Activated CD8-positive, alpha-beta memory T cell treated with anti-CD3 and anti-CD28 coated beads, Interleukin-2, amount 50 U/mL, for 4 hours (primary cell): ENCODE measurements around the gene RMC1.
"Not testable (repeated sequence)": the region's sequence is repeated elsewhere in the genome, so short reads cannot be mapped to it uniquely, and the experiment has no call there.

Source experiments
- DNase-seq: peaks from one replicate; pipeline ENCODE4 v3.0.0-alpha.2; 2020

RMC1 gene

DNA sequence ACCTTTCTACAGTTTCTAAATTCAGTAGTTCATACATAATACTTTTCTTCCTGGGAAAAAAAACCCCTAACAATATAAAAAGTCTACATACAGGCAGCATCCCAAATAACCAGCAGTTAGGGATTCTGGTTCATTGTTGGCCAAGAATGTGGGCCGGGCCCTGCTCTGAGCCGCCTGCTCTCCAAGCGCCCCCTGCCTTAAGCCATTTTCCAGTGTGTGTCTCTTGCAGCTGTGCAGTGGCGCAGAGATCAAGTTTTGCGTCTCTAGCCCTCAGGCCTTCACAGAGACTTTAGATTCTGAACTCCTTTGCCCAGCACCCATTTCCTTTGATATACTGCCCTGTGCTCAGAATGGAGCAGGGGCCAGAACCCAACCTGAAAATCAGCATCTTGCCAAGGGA is 32.9 kb downstream of the RMC1 start:
- DNase-seq = no peak

DNA sequence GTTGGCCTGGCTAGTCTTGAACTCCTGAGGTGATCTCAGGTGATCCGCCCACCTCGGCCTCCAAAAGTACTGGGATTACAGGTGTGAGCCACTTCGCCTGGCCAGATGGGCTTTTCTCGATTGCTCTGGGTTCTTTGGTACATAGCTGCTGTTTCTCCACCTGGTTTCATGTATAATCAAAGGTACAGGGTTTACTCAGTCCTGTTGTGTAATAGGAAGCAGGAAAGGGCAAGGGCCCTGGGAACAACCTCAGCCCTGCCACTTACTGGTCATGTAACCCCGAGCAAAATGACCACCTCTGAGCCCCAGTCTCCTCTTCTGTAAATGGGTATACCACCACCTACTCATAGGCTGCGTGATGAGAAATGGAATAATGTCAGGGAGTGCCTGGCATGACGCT is 34.0 kb downstream of the RMC1 start:
- DNase-seq = no peak

DNA sequence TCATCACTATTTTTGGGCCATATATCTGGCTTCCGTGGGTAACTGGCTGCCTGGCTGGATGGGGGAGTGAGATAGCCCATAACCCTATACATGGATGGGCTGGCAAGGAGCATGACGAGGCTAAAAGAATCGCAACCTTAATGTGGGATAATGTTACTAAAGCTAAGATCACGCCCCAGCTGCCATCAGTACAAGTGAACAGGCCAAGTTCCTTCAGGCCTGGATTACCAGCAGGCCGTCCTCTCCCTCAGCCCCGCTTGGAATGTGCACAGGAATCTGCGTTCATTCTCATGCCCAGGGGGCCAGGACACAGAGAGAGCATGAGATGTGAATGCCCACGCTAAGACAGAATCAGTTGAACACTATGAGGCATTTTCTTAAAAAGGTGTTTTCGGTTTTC is 34.7 kb downstream of the RMC1 start:
- no peak for DNase-seq

DNA sequence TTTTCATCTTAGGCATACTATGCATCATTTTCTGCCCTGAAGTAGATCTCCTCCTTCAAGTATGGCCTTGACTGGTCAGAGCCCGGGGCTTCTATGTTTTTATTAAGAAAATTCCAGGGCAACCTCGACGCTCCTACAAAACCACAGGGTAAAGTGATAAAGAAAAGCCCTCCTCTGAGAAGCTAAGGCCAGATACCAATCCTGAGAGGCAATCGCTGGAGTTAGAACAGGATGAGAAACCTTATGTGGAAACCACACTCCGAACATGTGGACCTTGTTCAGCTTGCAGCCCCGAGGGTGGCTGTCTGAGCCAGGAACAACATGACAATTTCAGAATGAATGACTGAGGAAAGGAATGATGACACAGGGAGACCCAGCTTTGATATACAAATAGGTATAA is 35.6 kb downstream of the RMC1 start:
- no peak for DNase-seq

DNA sequence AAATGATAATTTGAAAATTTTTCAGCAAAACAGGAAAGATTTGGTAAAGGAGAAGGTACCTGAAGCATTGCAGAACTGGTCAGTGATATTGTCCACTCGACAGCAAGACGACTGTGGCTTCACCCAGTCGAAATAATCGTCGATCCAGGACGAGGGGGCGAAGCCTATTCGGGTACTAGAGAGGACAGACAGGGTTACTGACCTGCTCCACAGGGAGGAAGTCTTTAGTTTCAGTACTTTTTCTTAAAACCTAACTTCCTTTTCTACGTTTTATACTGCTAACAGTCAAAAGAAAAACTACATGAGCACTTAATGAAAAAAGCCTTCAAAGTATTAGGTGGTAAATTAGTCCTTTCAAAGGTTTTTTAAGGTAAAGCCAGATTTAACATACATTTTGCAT is 36.0 kb downstream of the RMC1 start:
- DNase-seq = no peak

DNA sequence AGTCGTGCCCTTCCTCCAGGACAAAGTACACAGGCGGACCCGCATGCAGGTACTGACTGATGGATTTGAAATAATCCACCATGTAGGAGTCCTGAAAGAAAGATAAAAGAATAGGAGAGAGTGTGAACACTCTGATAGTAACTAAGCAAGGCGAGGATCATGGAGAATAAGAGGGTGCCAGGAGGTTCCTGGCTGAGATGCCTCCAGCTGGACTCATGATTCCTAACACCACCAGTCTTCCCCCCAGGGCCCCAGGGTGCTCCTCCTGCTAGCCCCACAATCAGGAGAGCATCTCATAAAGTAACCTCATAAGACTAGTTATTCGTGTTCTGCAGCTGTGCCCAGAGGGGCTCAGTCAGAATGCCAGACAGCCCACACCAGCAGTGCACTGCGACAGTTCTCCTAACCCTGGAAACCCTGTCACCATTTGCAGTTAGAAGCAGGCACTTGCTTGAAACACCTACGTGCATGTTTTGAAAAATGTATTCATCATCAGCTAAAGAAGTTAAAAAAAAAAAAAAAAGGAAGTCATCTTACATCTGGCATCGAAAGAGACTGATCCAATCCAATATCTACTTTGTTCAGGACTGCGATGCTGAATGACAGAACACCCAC is 36.7 kb downstream of the RMC1 start:
- no peak for DNase-seq

DNA sequence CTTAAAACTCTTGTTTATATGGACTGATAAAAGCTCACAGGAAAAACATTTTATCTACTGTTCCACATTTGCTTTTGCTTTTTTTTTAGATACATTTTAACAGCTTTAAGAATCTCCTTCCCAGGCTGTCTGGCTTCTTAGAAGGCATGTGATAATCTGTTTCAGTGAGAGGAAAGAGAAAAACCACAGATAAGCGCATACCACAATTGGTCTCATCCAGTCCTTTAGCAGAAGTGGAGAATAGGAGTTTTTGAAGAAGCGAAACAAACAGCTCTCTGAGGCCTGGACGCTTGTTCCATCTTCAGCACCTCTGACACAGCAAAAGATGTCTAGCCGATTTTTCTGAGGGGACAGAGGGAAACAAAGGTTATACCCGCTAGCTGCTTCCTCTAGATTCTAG is 37.6 kb downstream of the RMC1 start:
- DNase-seq = no peak

DNA sequence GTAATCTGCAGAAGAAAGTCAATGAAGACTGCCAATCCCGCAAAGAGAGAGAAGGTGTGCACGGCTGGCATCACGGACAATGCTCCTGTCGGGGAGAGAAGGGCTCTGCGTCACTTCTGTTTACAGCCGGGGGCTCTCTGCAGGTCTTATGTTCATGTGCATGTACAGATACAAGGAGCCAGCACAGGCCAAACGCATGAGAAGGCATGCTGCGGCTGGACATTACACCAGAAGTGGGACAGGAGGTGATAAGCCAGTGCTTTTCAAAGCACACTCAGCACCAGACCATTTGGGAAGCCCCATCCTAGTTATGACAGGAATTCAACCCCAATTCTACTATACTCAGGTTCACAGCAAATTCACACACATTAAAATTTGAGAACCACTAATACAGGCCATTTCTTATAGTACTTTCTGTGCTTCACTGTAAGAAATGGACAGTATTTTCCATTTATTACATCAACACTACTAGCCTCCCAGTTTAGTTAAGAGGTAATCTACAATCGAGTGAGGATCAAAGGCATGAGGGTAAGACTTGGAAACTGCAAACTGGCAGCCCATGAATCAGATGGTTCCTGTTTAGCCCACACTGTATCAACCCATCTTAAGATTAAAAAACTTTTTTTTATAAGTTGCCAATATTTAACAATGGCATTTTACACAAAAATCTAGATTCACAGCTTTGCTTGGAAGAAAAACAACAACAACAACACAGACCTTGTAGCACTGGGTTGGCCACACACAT is 38.2 kb downstream of the RMC1 start:
- DNase-seq = no peak

DNA sequence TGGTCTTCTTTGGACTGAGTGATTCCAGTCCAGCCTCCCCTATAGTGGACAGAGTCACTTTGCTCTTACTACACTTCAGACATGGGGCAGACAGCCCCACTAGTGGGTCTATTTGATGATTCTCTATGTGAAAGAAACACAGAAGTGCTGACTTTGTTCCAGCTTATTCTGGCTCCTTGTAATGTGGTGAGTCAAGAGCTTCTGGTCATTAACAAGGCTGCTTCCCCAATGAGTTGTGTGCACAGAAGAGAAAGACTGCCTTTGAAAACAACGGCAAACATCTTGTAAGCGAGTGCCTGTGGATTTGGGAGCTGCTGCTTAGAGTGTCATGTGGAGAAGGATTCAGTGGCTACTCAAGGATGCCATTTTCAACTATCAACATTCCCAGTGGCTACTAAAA is 39.1 kb downstream of the RMC1 start:
- DNase-seq = no peak

DNA sequence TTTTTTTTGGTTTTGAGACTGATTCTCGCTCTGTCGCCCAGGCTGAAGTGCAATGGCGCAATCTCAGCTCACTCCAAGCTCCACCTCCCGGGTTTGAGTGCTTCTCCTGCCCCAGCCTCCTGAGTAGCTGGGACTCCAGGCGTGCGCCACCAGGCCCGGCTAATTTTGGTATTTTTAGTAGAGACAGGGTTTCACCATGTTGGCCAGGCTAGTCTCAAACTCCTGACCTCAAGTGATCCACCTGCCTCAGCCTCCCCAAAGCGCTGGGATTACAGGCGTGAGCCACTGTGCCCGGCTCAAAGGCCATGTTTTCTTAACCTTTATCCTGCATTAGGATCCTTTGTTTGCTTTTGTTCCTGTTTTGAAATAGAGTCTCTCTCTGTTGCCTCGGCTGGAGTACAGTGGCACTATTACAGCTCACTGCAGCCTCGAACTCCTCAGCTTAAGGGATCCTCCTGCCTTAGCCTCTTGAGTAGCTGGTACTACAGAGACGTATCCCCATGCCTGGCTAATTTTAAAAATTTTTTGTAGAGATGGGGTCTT is 42.0 kb downstream of the RMC1 start:
- DNase-seq = no peak

DNA sequence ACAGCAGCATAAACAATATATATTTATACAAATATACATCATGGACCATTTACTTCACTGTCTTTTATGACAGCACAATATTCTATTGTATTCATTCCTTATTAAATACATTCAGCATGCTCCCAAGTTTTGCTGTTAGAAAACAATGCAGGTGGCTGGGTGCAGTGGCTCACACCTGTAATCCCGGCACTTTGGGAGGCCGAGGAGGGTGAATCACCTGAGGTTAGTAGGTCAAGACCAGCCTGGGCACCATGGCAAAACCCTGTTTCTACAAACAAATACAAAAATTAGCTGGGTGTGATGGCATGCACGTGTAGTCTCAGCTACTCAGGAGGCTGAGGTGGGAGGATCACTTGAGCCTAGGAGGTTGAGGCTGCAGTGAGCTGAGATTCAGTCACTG is 44.0 kb downstream of the RMC1 start:
- DNase-seq = no peak

DNA sequence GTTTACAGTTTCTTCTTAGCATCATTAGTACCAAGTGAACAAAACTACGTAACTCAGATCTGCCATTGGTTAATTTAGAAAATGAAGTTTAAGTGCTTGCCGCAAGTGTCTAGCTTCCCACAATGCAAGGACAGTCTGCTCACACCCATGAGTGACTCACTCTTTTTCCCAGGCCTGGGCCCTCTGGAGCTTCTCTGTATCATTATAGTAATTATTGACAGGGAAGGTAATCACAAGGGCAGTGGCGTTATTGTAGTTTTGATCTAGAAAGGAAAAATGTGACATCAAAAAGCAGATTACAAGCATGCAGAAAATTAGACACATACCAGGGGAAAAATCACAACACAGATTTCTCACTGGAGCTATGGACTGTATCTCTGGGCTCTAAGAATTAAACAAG is 44.5 kb downstream of the RMC1 start:
- DNase-seq = no peak

DNA sequence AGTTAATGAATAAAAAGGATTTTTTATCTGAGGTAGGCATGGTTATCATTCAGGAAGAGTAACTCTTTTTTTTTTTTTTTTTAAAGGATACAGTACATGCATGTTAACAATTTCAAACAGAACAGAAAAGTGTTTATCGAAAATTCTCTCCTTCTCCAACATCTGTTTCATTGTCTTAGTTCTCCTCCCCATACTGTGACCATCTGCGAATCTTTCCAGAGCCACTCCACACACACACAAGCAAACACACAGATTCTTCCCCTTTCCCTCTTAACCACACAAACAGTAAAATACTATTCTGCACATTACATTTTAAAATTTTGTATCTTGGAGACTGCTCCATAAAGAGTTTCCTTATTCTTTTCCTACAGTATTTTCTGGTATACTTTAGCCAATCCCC is 45.0 kb downstream of the RMC1 start:
- no peak for DNase-seq

DNA sequence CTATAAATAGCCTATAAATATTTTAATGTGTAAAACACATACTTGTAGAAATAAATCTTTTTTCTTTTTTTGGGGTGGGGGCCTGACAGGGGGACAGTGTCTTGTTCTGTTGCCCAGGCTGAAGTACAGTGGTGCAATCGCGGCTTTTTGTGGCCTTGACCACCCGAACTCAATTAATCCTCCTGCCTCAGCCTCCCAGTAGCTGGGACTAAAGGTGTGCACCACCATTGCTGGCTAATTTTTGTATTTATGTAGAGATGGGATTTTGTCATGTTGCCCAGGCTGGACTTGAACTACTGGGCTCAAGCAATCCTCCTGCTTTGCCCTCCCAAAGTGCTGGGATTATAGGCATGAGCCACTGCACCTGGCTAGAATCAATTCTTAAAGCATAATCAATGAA is 45.4 kb downstream of the RMC1 start:
- DNase-seq = no peak

DNA sequence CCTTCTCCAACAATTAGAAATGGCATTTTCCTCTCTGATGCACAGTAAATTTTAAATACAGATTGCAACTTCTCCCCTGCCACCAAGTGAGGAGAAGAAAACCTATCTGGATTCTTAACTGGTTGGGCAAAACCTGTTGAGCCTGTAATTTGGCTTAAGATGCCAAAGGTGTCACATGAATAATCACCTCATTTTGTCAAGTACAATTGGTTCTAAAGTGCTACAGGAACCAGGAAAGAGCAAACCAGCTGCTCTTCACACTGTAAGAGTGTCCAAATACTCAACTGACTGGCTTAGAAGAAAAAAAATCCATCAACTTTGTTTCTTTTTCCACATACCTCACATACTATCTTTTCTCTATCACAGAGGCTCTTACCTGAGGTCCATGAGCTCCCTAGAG is 47.6 kb downstream of the RMC1 start:
- no peak for DNase-seq

DNA sequence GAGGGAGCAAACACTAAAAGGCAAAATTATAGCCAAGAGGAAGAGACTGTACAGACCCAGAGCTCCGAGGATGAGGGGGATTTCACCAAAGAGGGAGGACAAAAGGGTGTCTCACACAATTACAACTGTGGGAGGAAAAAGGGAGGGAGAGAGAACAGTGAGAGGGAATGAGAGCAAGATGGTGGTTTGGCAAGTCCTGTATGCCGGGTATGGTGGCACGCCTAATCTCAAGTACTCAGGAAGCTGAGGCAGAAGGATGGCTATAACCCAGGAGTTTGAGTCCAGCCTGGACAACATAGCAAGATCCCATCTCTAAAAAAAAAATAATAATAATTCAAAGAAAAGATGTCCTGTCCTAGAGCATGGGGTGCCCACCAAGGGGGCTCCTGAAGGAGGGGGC is 48.7 kb downstream of the RMC1 start:
- DNase-seq = no peak

DNA sequence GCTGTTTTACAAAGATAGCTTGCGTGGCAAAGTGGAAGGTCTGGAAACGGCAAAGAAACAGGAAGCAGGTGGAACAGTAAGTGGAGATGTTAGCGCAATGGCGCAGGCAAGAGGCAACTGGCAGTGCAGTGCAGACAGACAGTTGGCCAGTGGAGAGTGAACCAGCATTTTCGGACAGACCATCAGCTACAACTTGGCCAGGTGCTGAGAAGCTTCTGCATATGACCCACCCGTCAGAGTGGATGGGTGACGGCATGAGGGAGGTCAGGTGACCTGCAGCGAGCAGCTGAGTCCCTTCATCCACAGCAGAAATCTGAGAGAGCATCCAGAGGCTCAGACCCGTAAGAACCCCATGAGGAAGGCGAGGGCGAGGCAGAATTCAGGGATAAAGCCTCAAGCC is 49.2 kb downstream of the RMC1 start:
- no peak for DNase-seq

DNA sequence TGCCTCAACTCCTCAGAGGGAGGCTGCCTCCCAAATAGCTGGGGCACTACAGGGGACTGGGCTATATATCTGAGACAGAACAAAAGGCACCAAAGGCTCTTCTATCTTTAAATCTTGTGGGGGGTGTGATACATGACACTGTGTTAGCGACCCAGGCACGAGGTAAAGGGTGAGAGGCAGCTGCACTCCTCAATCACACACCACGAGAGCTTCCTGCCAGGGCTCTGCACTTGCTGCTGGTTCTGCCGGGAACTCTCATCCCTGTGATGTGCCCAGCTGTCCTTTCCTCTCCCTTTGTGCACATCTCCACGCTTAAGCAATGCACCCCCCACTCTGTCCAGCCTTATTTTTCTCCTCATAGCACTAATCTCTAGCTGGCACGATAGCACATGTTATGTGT is 50.6 kb downstream of the RMC1 start:
- DNase-seq = no peak

DNA sequence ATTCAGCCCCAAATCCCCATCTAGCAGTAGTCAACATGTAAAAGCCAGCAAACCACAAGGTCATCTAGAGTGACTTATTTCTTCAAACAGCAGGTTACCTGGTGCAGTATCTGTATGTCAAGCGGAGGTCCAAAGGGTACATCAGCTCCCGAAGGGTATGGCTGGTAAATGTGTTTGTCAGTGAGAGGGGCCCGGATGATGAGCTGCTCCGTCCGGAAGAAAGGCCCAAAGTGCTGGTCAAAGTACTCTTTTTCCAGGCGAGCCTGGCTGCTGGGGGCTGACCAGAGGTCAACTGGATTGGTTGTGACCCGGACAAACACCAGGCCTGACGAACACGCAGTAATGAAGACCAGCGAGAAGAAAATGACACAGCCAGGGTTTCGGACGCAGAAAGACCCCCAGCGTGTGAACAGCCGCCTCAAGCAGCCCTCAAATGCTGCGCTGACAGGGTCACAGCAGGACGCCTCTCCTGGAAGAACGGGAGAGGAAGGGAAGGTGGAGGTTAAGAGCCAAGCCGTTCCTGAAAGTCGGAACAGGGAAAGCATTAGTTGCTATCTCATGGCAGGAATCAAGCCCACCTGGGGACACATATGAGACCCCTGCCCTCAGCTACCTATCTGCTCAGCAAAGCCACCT is 53.0 kb downstream of the RMC1 start:
- no peak for DNase-seq

DNA sequence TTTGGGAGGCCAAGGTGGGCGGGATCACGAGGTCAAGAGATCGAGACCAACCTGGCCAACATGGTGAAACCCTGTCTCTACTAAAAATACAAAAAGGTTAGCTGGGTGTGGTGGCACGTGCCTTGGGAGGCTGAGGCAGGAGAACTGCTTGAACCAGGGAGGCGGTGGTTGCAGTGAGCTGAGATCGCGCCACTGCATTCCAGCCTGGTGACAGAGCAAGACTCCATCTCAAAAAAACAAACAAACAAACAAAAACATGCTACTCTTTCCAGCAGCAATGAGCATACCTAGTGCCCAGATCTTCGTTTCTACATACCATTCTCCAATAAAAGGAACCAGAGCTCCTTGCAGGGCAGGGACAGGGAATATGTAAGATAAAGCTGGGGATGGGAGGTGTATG is 54.2 kb downstream of the RMC1 start:
- not testable (repeated sequence) for DNase-seq

DNA sequence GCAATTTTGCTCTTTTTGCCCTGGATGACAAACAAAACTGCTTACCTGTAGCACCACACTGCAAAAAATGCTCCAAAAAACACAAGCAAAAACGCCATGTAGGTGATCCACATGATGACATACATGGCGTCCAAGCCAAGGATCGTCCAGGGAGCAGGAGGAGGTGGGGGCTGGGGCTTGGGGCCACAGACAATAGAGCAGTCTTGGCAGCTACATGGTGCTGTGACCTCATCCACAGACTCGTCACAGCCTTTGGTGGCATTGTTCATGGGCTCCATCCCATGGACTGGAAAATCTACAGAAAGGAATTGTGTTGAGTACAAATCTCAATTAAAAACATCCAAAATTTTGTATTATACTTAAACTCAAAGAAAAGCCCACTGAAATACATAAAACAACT is 56.9 kb downstream of the RMC1 start:
- DNase-seq = no peak

DNA sequence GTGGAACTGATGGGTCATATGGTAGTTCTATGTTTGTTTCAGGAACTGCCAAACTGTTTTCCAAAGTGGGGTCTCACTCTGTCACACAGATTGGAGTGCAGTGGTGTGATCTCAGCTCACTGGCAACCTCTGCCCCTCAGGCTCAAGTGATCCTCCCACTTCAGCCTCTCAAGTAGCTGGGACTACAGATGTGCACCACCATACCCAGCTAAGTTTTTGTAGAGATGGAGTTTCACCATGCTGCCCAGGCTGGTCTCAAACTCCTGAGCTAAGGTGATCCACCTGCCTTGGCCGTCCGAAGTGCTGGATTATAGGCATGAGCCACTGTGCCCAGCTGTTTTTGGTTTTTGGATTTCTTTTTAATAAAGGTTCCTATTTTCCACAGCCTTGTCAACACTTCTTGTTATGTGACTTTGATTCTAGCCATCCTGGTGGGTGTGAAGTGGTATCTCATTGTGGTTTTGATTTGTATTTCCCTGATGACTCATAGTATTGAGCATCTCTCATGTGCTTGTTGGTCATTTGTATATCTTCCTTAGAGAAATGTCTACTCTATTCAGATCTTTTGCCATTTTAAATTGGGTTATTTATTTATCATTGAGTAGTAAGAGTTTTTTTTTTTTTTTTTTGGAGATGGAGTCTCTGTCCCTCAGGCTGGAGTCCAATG is 60.2 kb downstream of the RMC1 start:
- DNase-seq = no peak

DNA sequence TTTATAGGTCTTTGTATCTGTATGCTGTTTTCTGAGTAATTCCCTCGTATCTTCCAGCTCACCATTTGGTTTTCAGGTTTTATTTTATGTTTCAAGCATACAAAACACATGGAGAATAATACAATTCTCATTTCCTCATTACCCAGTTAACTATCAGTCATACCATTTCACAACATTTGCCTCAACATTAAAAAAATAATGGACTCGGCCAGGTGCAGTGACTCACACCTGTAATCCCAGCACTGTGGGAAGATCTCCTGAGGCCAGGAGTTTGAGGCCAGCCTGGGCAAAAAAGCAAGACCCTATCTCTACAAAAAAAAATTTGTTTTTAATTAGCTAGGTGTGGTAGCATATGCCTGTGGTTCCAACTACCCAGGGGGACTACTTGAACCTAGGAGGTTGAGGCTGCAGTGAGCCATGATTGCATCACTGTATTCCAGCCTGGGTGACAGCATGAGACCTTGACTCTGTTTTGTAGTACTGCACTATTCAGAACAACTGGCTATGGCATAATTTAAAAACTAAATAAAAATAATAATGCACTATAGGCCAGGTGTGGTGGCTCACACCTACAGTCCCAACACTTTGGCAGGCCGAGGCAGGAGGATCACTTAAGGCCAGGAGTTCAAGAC is 62.7 kb downstream of the RMC1 start:
- no peak for DNase-seq
